Brain microvascular endothelial cell (primary cell): ENCODE results near the gene BMP3.

Experiments used
- DNase-seq: peaks from one replicate; pipeline ENCODE4 v3.0.0-alpha.2; 2020
- H3K27ac ChIP-seq: fragments of 250-450 bp; sonication (Bioruptor Pico); 2 replicates; pipeline ENCODE4 v1.5.1; 2020; ENCODE audit warnings: mild to moderate bottlenecking, moderate library complexity
- H3K27me3 ChIP-seq: fragments of 250-450 bp; sonication (Bioruptor Pico); replicated peaks from 2 replicates; pipeline ENCODE4 v1.5.1; 2020; ENCODE audit warnings: mild to moderate bottlenecking
- H3K36me3 ChIP-seq: fragments of 250-450 bp; sonication (Bioruptor Pico); replicated peaks from 2 replicates; pipeline ENCODE4 v1.5.1; 2020; ENCODE audit warnings: mild to moderate bottlenecking
- H3K4me3 ChIP-seq: 2 replicates; pipeline ENCODE4 v1.5.1; 2011; ENCODE audit warnings: low read depth, mild to moderate bottlenecking, control low read depth, low read length, moderate library complexity
- CTCF ChIP-seq: IDR thresholded peaks from 2 replicates; pipeline ENCODE4 v1.5.1; 2011; ENCODE audit warnings: low read depth, mild to moderate bottlenecking, moderate library complexity, low read length, control low read depth, inconsistent platforms; ENCODE audit errors: missing control alignments
- in situ Hi-C: cut with HindIII; loops from 2 replicates; pipeline ENCODE4 v1.10.0; 2017; ENCODE audit warnings: low sequenced_read_pairs, low pct_ligation_motif_present

BMP3 gene

GRCh38 chr4:81084634-81085033, 54.1 kb downstream of the BMP3 start:
- H3K4me3 ChIP-seq, result no peak overlapping the region
- no peaks in the 10 kb centered on the region for H3K36me3 ChIP-seq
- DNase-seq, result no peak
- no peaks in the 10 kb centered on the region for H3K27me3 ChIP-seq
- TF ChIP-seq CTCF, result no peak
- no peak overlapping the region for H3K27ac ChIP-seq
- in situ Hi-C loops, result no loop called here

- no peak overlapping the region for H3K27ac ChIP-seq
- DNase-seq, result no peak
- no peak for TF ChIP-seq CTCF
- in situ Hi-C loops, result no loop called here
- H3K27me3 ChIP-seq, result no peaks in the 10 kb centered on the region
- H3K4me3 ChIP-seq, result no peak overlapping the region
- H3K36me3 ChIP-seq, result no peaks in the 10 kb centered on the region
Observed at GRCh38 chr4:81085291-81085690, 54.8 kb downstream of the BMP3 start.

GRCh38 chr4:81085979-81086378, 55.5 kb downstream of the BMP3 start:
- no peak for TF ChIP-seq CTCF
- Histone ChIP-seq H3K27ac (no peak overlapping the region), H3K36me3 (no peaks in the 10 kb centered on the region), H3K27me3 (no peaks in the 10 kb centered on the region), H3K4me3 (no peak overlapping the region)
- DNase-seq, result no peak
- in situ Hi-C loops, result no loop called here

- no peak overlapping the region for H3K27ac ChIP-seq
- TF ChIP-seq CTCF, result no peak
- H3K4me3 ChIP-seq, result no peak overlapping the region
- in situ Hi-C loops, result no loop called here
- DNase-seq, result no peak
- H3K27me3 ChIP-seq, result no peaks in the 10 kb centered on the region
- no peaks in the 10 kb centered on the region for H3K36me3 ChIP-seq
Observed at GRCh38 chr4:81093720-81094401, 63.4 kb downstream of the BMP3 start.

GRCh38 chr4:81095389-81095788, 64.9 kb downstream of the BMP3 start:
- in situ Hi-C loops, result no loop called here

More at GRCh38 chr4:81095389-81095788, 64.9 kb downstream of the BMP3 start:
- Histone ChIP-seq H3K4me3 (no peak overlapping the region), H3K27ac (no peak overlapping the region), H3K27me3 (no peaks in the 10 kb centered on the region), H3K36me3 (no peaks in the 10 kb centered on the region)
- TF ChIP-seq CTCF, result no peak
- DNase-seq, result no peak
